Placental epithelial cell (primary cell): ENCODE results near the gene DMTF1. TPM values are rescaled to one million over a fixed set of nuclear protein-coding genes. Genes with fewer than 3 reads are reported as not detected.

Experiments used
- small RNA-seq: library from RNA; depleted of rRNA; stranded (forward); fragments of <200 nt; gene quantifications from one replicate; pipeline ENCODE3, GENCODE V24; 2012
- total RNA-seq: library from RNA; depleted of rRNA; stranded (reverse); fragments of >200 nt; gene quantifications from 2 replicates; pipeline ENCODE4 v1.2.3, GENCODE V29; 2012

Gene DMTF1, protein sequence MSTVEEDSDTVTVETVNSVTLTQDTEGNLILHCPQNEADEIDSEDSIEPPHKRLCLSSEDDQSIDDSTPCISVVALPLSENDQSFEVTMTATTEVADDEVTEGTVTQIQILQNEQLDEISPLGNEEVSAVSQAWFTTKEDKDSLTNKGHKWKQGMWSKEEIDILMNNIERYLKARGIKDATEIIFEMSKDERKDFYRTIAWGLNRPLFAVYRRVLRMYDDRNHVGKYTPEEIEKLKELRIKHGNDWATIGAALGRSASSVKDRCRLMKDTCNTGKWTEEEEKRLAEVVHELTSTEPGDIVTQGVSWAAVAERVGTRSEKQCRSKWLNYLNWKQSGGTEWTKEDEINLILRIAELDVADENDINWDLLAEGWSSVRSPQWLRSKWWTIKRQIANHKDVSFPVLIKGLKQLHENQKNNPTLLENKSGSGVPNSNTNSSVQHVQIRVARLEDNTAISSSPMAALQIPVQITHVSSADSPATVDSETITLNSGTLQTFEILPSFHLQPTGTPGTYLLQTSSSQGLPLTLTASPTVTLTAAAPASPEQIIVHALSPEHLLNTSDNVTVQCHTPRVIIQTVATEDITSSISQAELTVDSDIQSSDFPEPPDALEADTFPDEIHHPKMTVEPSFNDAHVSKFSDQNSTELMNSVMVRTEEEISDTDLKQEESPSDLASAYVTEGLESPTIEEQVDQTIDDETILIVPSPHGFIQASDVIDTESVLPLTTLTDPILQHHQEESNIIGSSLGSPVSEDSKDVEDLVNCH
- total RNA-seq = 73.5 and 76.2 TPM in 2 replicates

DNA sequence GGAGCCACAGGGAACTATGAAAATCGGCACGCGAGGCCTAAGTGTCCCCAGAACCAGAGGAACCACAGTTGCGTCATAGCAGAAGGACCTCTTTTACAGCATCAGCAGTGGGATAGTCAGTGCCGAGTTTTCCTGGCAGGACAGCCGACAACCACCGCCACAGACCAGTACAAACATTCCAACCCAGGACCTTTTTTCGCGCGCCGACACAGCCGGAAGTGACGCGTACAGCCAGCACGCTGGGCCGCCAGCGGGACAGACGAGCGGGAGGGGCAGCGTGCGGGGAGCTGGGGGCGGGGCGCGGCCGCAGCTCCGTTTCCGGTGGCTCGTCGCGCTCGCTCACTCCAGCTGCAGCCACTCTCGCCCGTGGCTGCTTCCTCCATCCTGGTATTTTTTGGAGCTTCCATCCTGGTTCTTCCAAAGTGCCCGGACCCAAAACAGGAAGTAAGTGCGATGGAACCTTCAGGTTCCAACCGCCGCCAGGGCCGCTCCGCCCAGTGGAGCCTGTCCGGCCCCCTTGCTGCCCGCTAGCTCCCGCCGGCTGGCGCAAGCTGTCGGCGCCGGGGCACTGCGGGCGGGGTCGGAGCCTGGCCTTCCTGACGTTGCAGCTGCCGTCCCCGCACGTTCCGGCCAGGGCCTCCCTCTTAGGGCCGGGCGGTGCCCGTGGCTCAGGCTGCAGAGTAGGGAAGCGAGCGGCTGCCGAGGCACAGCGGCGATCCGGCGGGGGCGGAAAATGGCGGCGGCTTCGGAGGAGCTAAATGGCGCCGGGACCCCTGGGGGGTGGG, at the start of gene DMTF1:
DMTF1 (plus strand) TSS at position 342 of the 785 bp plus-strand sequence. CDS start 12,489 bp downstream, outside the sequence.

DNA sequence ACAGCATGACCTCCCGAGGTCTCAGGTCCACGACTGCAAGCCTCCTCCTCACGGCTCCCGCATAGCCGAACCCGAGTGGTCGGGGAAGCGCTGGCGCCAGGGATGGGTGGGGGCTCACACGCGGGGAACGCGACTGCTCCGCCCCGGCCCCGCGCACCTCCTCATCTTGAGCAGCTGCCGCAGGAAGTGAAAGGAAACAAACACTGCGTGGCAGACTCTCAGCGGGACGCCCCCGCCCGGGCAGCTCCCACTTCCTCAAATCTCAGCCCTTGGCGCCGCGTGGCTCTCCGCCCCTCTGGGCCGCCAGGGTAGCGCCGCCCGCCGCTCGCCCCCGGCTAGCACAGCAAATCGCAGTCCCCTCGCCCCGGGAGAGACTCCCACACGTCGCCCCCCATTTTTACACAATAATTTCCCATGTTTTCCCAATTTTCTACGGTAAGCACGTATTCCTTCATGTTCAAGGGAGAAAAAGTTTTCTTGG, 67.3 kb downstream of the DMTF1 start, which contains the start of gene TMEM243:
TMEM243 (minus strand) TSS at position 188 of the 481 bp plus-strand sequence. CDS start 229 bp downstream, outside the sequence.

Small RNA genes within 50 kb of the gene (small RNA-seq; reads per million reads assigned to genes)
- gene RF00019 (not detected), gene RF02271 (not detected)

Other genes with a start within 250 kb of the DMTF1 start
- gene ELAPOR2, start 92.8 kb upstream of the DMTF1 start, total RNA-seq = 2.6 and 2.7 TPM in 2 replicates
- 36.1 and 42.4 TPM in 2 replicates for gene TMEM243, start 67.3 kb downstream of the DMTF1 start, total RNA-seq
- 44.8 and 67.5 TPM in 2 replicates for gene CROT, start 193.2 kb downstream of the DMTF1 start, total RNA-seq